ENCODE data around the gene IMMP2L. TPM values are rescaled to one million over a fixed set of nuclear protein-coding genes. Genes with fewer than 3 reads are reported as not detected.

The IMMP2L gene
- total and polyA plus RNA-seq, 4 experiments from 2014 or later = 23.5 to 32.2 (median 29.5) TPM

- CTCF ChIA-PET (ENCODE audit: partially characterized antibody) = no interaction called here
- Mint-ChIP-seq H3K27ac (no peak overlapping the region), H3K9me3 (no peaks in the 10 kb centered on the region), H3K4me3 (no peak overlapping the region), H3K4me1 (peaks cover 0 to 2% (median 0%) of the 10 kb centered on the region in 4 donors), H3K36me3 (peaks cover 0 to 2% of the 10 kb centered on the region in 2 donors), H3K27me3 (no peaks in the 10 kb centered on the region)
- POLR2A ChIA-PET (ENCODE audit: partially characterized antibody) = no interaction called here
- Histone ChIP-seq H3K27me3 (ENCODE audit: insufficient read depth, low read length) (no peaks in the 10 kb centered on the region), H3K27ac (ENCODE audit: low read depth, low read length) (no peak overlapping the region), H3K36me3 (ENCODE audit: insufficient read depth, low read length) (no peaks in the 10 kb centered on the region), H3K9me3 (ENCODE audit: control insufficient read depth in 1 of 2, low read length in 2 of 2) (no peaks in the 10 kb centered on the region), H3K4me3 (ENCODE audit: low read length in 2 of 2) (no peak overlapping the region), H3K4me1 (ENCODE audit: insufficient read depth, low read length) (no peaks in the 10 kb centered on the region)
- DNase-seq = no peak
- intact Hi-C loops (cut with micrococcal nuclease) = no loop called here
Measured at GRCh38 chr7:111145472-111145871, 416.8 kb downstream of the IMMP2L start.

- no peaks in the 10 kb centered on the region for H3K27me3 ChIP-seq (ENCODE audit: insufficient read depth, low read length)
- peaks cover 19% of the 10 kb centered on the region for H3K4me1 ChIP-seq (ENCODE audit: insufficient read depth, low read length)
- H3K36me3 ChIP-seq (ENCODE audit: insufficient read depth, low read length) = no peaks in the 10 kb centered on the region
- H3K9me3 ChIP-seq (ENCODE audit: control insufficient read depth in 1 of 2, low read length in 2 of 2) = no peaks in the 10 kb centered on the region
- POLR2A ChIA-PET (ENCODE audit: partially characterized antibody) = interaction anchor here (1.5 kb wide), 1 partner anchor 23 kb away, joined by 3 read pairs; no protein-coding TSS in a partner anchor
- Mint-ChIP-seq H3K36me3 (peaks cover 0 to 2% of the 10 kb centered on the region in 2 donors), H3K4me3 (no peak overlapping the region), H3K27me3 (no peaks in the 10 kb centered on the region), H3K4me1 (peaks cover 13 to 22% (median 20%) of the 10 kb centered on the region in 4 donors), H3K9me3 (no peaks in the 10 kb centered on the region), H3K27ac (peak overlapping the region in 3 of 7 donors; percentile 51 to 68 (median 61))
- H3K27ac ChIP-seq (ENCODE audit: low read depth, low read length) = no peak overlapping the region
- intact Hi-C loops (cut with micrococcal nuclease) = no loop called here
- H3K4me3 ChIP-seq (ENCODE audit: low read length in 2 of 2) = no peak overlapping the region
- CTCF ChIA-PET (ENCODE audit: partially characterized antibody) = no interaction called here
- DNase-seq = no peak
Measured at GRCh38 chr7:111140091-111140865, 422.0 kb downstream of the IMMP2L start.

DNA sequence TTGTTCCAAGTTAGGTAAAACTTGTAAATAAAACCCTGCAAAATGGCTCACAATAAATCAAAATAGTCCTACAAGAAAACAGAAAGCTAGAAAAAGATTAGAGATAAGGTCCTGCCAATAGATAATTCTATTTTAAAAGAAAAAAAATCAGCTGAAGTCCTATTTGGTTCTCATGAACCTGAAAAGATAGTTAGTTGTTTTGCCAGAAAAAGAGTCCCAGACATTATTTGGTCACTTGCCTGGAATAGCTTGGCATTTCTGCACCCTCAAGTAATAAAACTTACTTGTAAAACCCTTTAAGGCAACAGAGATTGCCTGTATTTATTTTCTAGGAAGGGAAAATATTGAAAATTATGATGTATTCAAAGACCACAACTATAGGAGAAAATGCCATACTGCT lies 423.7 kb downstream of the IMMP2L start:
- intact Hi-C loops (cut with micrococcal nuclease) = no loop called here
- no peak overlapping the region for H3K27ac ChIP-seq (ENCODE audit: low read depth, low read length)
- Mint-ChIP-seq H3K27ac (peak overlapping the region; percentile 81 to 96 (median 91)), H3K4me3 (peak overlapping the region in 6 of 8 donors; percentile 46 to 80 (median 69)), H3K4me1 (peaks cover 13 to 22% (median 20%) of the 10 kb centered on the region in 4 donors), H3K27me3 (no peaks in the 10 kb centered on the region), H3K9me3 (no peaks in the 10 kb centered on the region), H3K36me3 (peaks cover 0 to 2% of the 10 kb centered on the region in 2 donors)
- no peaks in the 10 kb centered on the region for H3K9me3 ChIP-seq (ENCODE audit: control insufficient read depth in 1 of 2, low read length in 2 of 2)
- no peak for DNase-seq
- no peaks in the 10 kb centered on the region for H3K27me3 ChIP-seq (ENCODE audit: insufficient read depth, low read length)
- ChIA-PET CTCF (ENCODE audit: partially characterized antibody) (interaction anchor here (0.9 to 1.0 kb wide), 2 partner anchors 42 to 45 kb away, joined by 3 read pairs; no protein-coding TSS in a partner anchor), POLR2A (ENCODE audit: partially characterized antibody) (interaction anchor here (0.9 to 1.6 kb wide), 4 partner anchors 9 to 56 kb away, joined by 3 to 7 read pairs (median 4); no protein-coding TSS in a partner anchor)
- no peaks in the 10 kb centered on the region for H3K36me3 ChIP-seq (ENCODE audit: insufficient read depth, low read length)
- peaks cover 19% of the 10 kb centered on the region for H3K4me1 ChIP-seq (ENCODE audit: insufficient read depth, low read length)
- no peak overlapping the region for H3K4me3 ChIP-seq (ENCODE audit: low read length in 2 of 2)

DNA sequence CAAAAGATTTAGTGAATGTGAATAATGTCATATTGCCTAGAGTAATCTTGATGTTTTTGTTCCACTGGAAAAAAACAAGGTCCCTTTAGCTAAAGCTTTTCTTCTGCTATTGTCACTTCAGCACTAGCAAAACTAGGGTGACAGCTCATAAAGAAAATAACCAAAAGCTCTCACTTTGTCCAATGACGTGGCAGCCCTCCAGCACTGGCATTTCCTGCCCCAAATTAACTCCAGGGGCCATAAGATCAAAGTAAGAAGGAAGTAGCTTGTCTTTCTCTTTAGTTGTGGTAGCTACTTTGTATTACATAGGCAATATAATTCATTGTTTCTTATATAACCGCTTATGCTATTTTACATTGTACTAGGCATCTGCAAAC lies 424.1 kb downstream of the IMMP2L start:
- ChIA-PET CTCF (ENCODE audit: partially characterized antibody) (interaction anchor here (0.9 to 1.0 kb wide), 2 partner anchors 41 to 45 kb away, joined by 3 read pairs; no protein-coding TSS in a partner anchor), POLR2A (ENCODE audit: partially characterized antibody) (interaction anchor here (0.9 to 1.6 kb wide), 4 partner anchors 8 to 55 kb away, joined by 3 to 7 read pairs (median 4); no protein-coding TSS in a partner anchor)
- H3K36me3 Mint-ChIP-seq = peaks cover 0 to 2% of the 10 kb centered on the region in 2 donors
- H3K36me3 ChIP-seq (ENCODE audit: insufficient read depth, low read length) = no peaks in the 10 kb centered on the region
- peak; percentile 66 to 75 (median 74) for DNase-seq
- H3K4me3 ChIP-seq (ENCODE audit: low read length in 2 of 2) = no peak overlapping the region
- H3K9me3 ChIP-seq (ENCODE audit: control insufficient read depth in 1 of 2, low read length in 2 of 2) = no peaks in the 10 kb centered on the region
- intact Hi-C loops (cut with micrococcal nuclease) = no loop called here
- H3K9me3 Mint-ChIP-seq = no peaks in the 10 kb centered on the region
- peaks cover 19% of the 10 kb centered on the region for H3K4me1 ChIP-seq (ENCODE audit: insufficient read depth, low read length)
- peak overlapping the region; percentile 50 for H3K27ac ChIP-seq (ENCODE audit: low read depth, low read length)
- H3K4me1 Mint-ChIP-seq = peaks cover 13 to 22% (median 20%) of the 10 kb centered on the region in 4 donors
- H3K27me3 Mint-ChIP-seq = no peaks in the 10 kb centered on the region
- peak overlapping the region in 6 of 8 donors; percentile 46 to 80 (median 69) for H3K4me3 Mint-ChIP-seq
- peak overlapping the region; percentile 81 to 96 (median 91) for H3K27ac Mint-ChIP-seq
- H3K27me3 ChIP-seq (ENCODE audit: insufficient read depth, low read length) = no peaks in the 10 kb centered on the region

- Mint-ChIP-seq H3K27ac (peak overlapping the region; percentile 81 to 96 (median 91)), H3K4me1 (peaks cover 13 to 22% (median 20%) of the 10 kb centered on the region in 4 donors), H3K36me3 (peaks cover 0 to 2% of the 10 kb centered on the region in 2 donors), H3K9me3 (no peaks in the 10 kb centered on the region), H3K27me3 (no peaks in the 10 kb centered on the region), H3K4me3 (peak overlapping the region in 7 of 8 donors; percentile 18 to 80 (median 68))
- no peak overlapping the region for H3K4me3 ChIP-seq (ENCODE audit: low read length in 2 of 2)
- POLR2A ChIA-PET (ENCODE audit: partially characterized antibody) = interaction anchor here (0.9 to 1.6 kb wide), 4 partner anchors 8 to 54 kb away, joined by 3 to 7 read pairs (median 4); no protein-coding TSS in a partner anchor
- intact Hi-C loops (cut with micrococcal nuclease) = no loop called here
- no peaks in the 10 kb centered on the region for H3K9me3 ChIP-seq (ENCODE audit: control insufficient read depth in 1 of 2, low read length in 2 of 2)
- peak in 2 of 5 donors; percentile 39 to 52 for DNase-seq
- peaks cover 19% of the 10 kb centered on the region for H3K4me1 ChIP-seq (ENCODE audit: insufficient read depth, low read length)
- CTCF ChIA-PET (ENCODE audit: partially characterized antibody) = no interaction called here
- H3K27me3 ChIP-seq (ENCODE audit: insufficient read depth, low read length) = no peaks in the 10 kb centered on the region
- H3K27ac ChIP-seq (ENCODE audit: low read depth, low read length) = peak overlapping the region; percentile 50
- H3K36me3 ChIP-seq (ENCODE audit: insufficient read depth, low read length) = no peaks in the 10 kb centered on the region
Measured at GRCh38 chr7:111137296-111138192, 424.7 kb downstream of the IMMP2L start.

- ChIA-PET POLR2A (ENCODE audit: partially characterized antibody) (no interaction called here), CTCF (ENCODE audit: partially characterized antibody) (no interaction called here)
- H3K9me3 Mint-ChIP-seq = no peaks in the 10 kb centered on the region
- Histone ChIP-seq H3K27me3 (ENCODE audit: insufficient read depth, low read length) (no peaks in the 10 kb centered on the region), H3K27ac (ENCODE audit: low read depth, low read length) (no peak overlapping the region), H3K4me1 (ENCODE audit: insufficient read depth, low read length) (peaks cover 5% of the 10 kb centered on the region), H3K9me3 (ENCODE audit: control insufficient read depth in 1 of 2, low read length in 2 of 2) (no peaks in the 10 kb centered on the region), H3K36me3 (ENCODE audit: insufficient read depth, low read length) (no peaks in the 10 kb centered on the region), H3K4me3 (ENCODE audit: low read length in 2 of 2) (no peak overlapping the region)
- H3K27ac Mint-ChIP-seq = no peak overlapping the region
- H3K4me1 Mint-ChIP-seq = peaks cover 2 to 8% (median 3%) of the 10 kb centered on the region in 4 donors
- DNase-seq = no peak
- no peaks in the 10 kb centered on the region for H3K27me3 Mint-ChIP-seq
- intact Hi-C loops (cut with micrococcal nuclease) = no loop called here
- no peak overlapping the region for H3K4me3 Mint-ChIP-seq
- H3K36me3 Mint-ChIP-seq = no peaks in the 10 kb centered on the region
Measured at GRCh38 chr7:111132833-111133232, 429.5 kb downstream of the IMMP2L start.
